Calu3 (cell line): Measurements from ENCODE around the gene APIP. TPM values are rescaled to one million over a fixed set of nuclear protein-coding genes. Genes with fewer than 3 reads are reported as not detected.

ENCODE experiments used
- BruUV-seq: library from RNA; stranded (reverse); fragments of 400-500 nt; replicated peaks from 2 replicates; lab custom pipeline; 2021; lab: Mats Ljungman, UMichigan
- CTCF ChIA-PET: fragments of 300-600 bp; sonication (Branson Sonifier 250); formaldehyde crosslinking; loops from one replicate; lab custom pipeline; 2022; ENCODE audit warnings: antibody characterized with exemption; lab: Charles Lee
- DNase-seq: peaks from one replicate; pipeline ENCODE4 v3.0.0; 2022
- H3K27ac Mint-ChIP-seq: one replicate; pipeline ENCODE4 v1.8.0; 2022; ENCODE audit warnings: mixed read lengths; ENCODE audit not compliant: unreplicated experiment
- H3K27me3 Mint-ChIP-seq: one replicate; pipeline ENCODE4 v1.8.0; 2022; ENCODE audit warnings: mixed read lengths; ENCODE audit not compliant: unreplicated experiment
- H3K36me3 Mint-ChIP-seq: one replicate; pipeline ENCODE4 v1.8.0; 2022; ENCODE audit warnings: mild to moderate bottlenecking, moderate library complexity, mixed read lengths; ENCODE audit not compliant: insufficient read depth, unreplicated experiment
- H3K4me1 Mint-ChIP-seq: one replicate; pipeline ENCODE4 v1.8.0; 2022; ENCODE audit warnings: mild to moderate bottlenecking, low read depth, mixed read lengths; ENCODE audit not compliant: unreplicated experiment
- H3K4me3 Mint-ChIP-seq: one replicate; pipeline ENCODE4 v1.8.0; 2022; ENCODE audit warnings: mild to moderate bottlenecking, low read depth, moderate library complexity, mixed read lengths; ENCODE audit not compliant: unreplicated experiment
- H3K9me3 Mint-ChIP-seq: one replicate; pipeline ENCODE4 v1.8.0; 2022; ENCODE audit warnings: low read depth, mixed read lengths; ENCODE audit not compliant: unreplicated experiment
- intact Hi-C: fragments of 100-400 bp; cut with micrococcal nuclease; formaldehyde crosslinking; loops from one replicate; pipeline ENCODE4 v1.10.0; 2022; ENCODE audit not compliant: unreplicated experiment
- total RNA-seq: library from RNA; stranded (reverse); gene quantifications from 2 replicates; pipeline ENCODE4 v1.2.3, GENCODE V29; 2022
- TF ChIP-seq, protein P1 (sequence below): fragments of 200-600 bp; IDR thresholded peaks from one replicate; pipeline ENCODE4 v1.8.0; 2022; ENCODE audit warnings: antibody characterized with exemption; ENCODE audit not compliant: unreplicated experiment

The APIP gene
- total RNA-seq, 1 experiment from 2014 or later = 42.4 TPM

DNA sequence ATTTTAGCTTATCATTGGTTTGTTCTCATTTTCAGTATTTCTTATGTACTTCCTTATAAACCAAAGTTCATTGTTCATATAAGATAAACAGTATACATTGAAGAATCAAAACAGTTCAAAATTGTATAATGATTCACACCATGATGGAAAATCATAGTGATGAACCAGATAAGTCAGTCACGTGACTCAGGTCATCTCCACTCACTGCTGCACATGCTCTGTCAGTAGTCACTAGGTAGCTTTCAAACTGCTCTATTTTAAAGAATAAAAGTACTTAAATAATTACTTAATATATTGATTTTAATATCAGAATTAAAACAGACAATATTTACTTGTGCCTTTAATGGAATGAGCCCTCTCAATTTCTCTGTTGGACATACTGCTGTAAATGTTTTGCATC, 37.8 kb upstream of the APIP start:
- intact Hi-C loops = no loop called here
- TF ChIP-seq, protein P1, sequence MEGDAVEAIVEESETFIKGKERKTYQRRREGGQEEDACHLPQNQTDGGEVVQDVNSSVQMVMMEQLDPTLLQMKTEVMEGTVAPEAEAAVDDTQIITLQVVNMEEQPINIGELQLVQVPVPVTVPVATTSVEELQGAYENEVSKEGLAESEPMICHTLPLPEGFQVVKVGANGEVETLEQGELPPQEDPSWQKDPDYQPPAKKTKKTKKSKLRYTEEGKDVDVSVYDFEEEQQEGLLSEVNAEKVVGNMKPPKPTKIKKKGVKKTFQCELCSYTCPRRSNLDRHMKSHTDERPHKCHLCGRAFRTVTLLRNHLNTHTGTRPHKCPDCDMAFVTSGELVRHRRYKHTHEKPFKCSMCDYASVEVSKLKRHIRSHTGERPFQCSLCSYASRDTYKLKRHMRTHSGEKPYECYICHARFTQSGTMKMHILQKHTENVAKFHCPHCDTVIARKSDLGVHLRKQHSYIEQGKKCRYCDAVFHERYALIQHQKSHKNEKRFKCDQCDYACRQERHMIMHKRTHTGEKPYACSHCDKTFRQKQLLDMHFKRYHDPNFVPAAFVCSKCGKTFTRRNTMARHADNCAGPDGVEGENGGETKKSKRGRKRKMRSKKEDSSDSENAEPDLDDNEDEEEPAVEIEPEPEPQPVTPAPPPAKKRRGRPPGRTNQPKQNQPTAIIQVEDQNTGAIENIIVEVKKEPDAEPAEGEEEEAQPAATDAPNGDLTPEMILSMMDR = no peak
- CTCF ChIA-PET = interaction anchor here (0.5 kb wide), 1 partner anchor 318 kb away, joined by 3 read pairs; no protein-coding TSS in a partner anchor
- H3K27ac Mint-ChIP-seq = no peak overlapping the region
- no peaks in the 10 kb centered on the region for H3K9me3 Mint-ChIP-seq
- H3K4me1 Mint-ChIP-seq = no peaks in the 10 kb centered on the region
- H3K4me3 Mint-ChIP-seq = no peak overlapping the region
- H3K27me3 Mint-ChIP-seq = no peaks in the 10 kb centered on the region
- DNase-seq = no peak
- no TSS peak for BruUV-seq
- H3K36me3 Mint-ChIP-seq = no peaks in the 10 kb centered on the region

DNA sequence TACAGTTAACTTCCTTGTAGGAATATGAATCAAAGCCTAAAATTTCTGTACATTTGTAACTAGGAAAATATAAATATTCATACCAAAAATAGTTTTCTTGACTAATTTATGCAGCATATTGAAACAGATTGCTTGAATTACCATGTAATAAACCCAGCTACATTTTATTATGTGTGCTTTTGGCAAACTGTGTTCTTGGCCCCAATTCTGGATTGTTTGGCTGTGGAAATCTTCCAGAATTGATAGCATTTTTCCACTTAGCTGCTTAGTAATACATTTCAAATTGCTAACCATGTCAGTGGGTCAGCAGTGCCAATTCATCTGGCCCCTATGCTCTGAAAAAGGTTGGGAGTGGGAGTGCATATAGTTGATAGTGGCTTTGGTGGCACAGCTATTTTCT, 32.5 kb upstream of the APIP start:
- CTCF ChIA-PET = no interaction called here
- no peak for DNase-seq

DNA sequence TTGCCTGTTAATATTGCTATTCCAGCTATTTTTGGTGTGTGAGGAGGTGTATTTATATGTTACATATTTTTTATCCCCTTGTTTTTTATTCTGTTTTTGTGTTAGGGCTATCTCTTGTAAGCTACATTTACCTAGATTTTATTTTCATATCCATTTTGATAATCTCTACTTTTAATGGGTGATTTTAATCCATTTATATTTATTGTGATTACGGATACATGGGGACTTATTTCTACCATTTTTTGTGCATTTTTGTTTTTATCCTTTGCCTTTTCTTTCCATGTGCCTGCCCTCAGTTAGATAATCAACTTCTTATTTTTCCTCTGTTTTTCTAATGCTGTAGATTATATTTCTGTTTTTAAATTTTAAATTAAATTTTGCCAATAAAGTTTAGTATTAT, 28.5 kb upstream of the APIP start:
- no peak overlapping the region for H3K27ac Mint-ChIP-seq
- no peaks in the 10 kb centered on the region for H3K36me3 Mint-ChIP-seq
- intact Hi-C loops = no loop called here
- H3K4me3 Mint-ChIP-seq = no peak overlapping the region
- no peaks in the 10 kb centered on the region for H3K27me3 Mint-ChIP-seq
- CTCF ChIA-PET = no interaction called here
- DNase-seq = no peak
- TF ChIP-seq, protein P1 = no peak
- no peaks in the 10 kb centered on the region for H3K4me1 Mint-ChIP-seq
- H3K9me3 Mint-ChIP-seq = no peaks in the 10 kb centered on the region
- BruUV-seq = no TSS peak

More for the DNA sequence above, 32.5 kb upstream of the APIP start:
- intact Hi-C loops = no loop called here
- BruUV-seq = no TSS peak
- Mint-ChIP-seq H3K36me3 (no peaks in the 10 kb centered on the region), H3K4me3 (no peak overlapping the region), H3K9me3 (no peaks in the 10 kb centered on the region), H3K27ac (no peak overlapping the region), H3K4me1 (no peaks in the 10 kb centered on the region), H3K27me3 (no peaks in the 10 kb centered on the region)
- TF ChIP-seq, protein P1 = no peak

DNA sequence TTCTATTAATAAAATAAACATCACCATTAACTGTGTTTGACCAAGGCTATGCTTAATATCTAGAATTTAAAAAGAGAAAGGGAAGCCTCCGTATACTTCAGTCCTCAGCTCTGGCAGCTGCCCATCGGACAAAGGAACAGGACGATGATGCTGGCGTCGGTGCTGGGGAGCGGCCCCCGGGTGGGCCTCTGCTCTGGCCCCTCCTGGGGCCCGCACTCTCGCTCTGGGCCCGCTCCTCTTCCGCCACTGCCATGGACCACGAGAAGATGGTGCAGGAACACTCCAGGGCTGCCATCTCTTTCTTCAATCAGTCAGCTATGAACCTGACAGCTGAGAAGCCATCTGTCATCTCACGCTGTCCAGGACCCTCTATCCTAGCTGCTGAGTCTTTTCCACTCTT, 25.5 kb upstream of the APIP start:
- H3K27ac Mint-ChIP-seq = no peak overlapping the region
- no peak for DNase-seq
- H3K27me3 Mint-ChIP-seq = no peaks in the 10 kb centered on the region
- CTCF ChIA-PET = no interaction called here
- H3K9me3 Mint-ChIP-seq = no peaks in the 10 kb centered on the region
- no peaks in the 10 kb centered on the region for H3K4me1 Mint-ChIP-seq
- BruUV-seq = no TSS peak
- TF ChIP-seq, protein P1 = no peak
- intact Hi-C loops = no loop called here
- no peak overlapping the region for H3K4me3 Mint-ChIP-seq
- H3K36me3 Mint-ChIP-seq = no peaks in the 10 kb centered on the region
